ENCODE measurements around the gene TTC32. TPM values are rescaled to one million over a fixed set of nuclear protein-coding genes. Genes with fewer than 3 reads are reported as not detected.
"Not testable (repeated sequence)": the region's sequence is repeated elsewhere in the genome, so short reads cannot be mapped to it uniquely, and the experiment has no call there.

TTC32 gene
- polyA plus RNA-seq, 1 donor, result 37.3 TPM

GRCh38 chr2:19900931-19901441 is 797 bp downstream of the TTC32 start:
- DNase-seq, result peak; percentile 34

- DNase-seq, result peak; percentile 40
These were observed 1.5 kb downstream of the TTC32 start for GRCh38 chr2:19899985-19900930.

- DNase-seq, result no peak
These were observed 3.0 kb downstream of the TTC32 start for GRCh38 chr2:19898592-19899329.

GRCh38 chr2:19897623-19898245 is 4.0 kb downstream of the TTC32 start:
- DNase-seq, result no peak

- no peak for DNase-seq
These were observed 6.2 kb downstream of the TTC32 start for GRCh38 chr2:19895535-19895934.

GRCh38 chr2:19894134-19894792 is 7.5 kb downstream of the TTC32 start:
- no peak for DNase-seq

GRCh38 chr2:19893520-19894133 is 8.2 kb downstream of the TTC32 start:
- no peak for DNase-seq

GRCh38 chr2:19891971-19892370 is 9.8 kb downstream of the TTC32 start:
- not testable (repeated sequence) for DNase-seq

- DNase-seq, result no peak
These were observed 11.7 kb downstream of the TTC32 start for GRCh38 chr2:19890104-19890503.

- no peak for DNase-seq
These were observed 13.0 kb downstream of the TTC32 start for GRCh38 chr2:19888831-19889230.

GRCh38 chr2:19887510-19887909 is 14.3 kb downstream of the TTC32 start:
- no peak for DNase-seq

- DNase-seq, result no peak
These were observed 15.5 kb downstream of the TTC32 start for GRCh38 chr2:19886261-19886660.

- DNase-seq, result no peak
These were observed 16.0 kb downstream of the TTC32 start for GRCh38 chr2:19885791-19886190.

- no peak for DNase-seq
These were observed 17.6 kb downstream of the TTC32 start for GRCh38 chr2:19883971-19884720.

- no peak for DNase-seq
These were observed 18.3 kb downstream of the TTC32 start for GRCh38 chr2:19883486-19883885.

- no peak for DNase-seq
These were observed 19.5 kb downstream of the TTC32 start for GRCh38 chr2:19882286-19882685.

- no peak for DNase-seq
These were observed 19.9 kb downstream of the TTC32 start for GRCh38 chr2:19881908-19882265.

GRCh38 chr2:19881221-19881907 is 20.4 kb downstream of the TTC32 start:
- no peak for DNase-seq

GRCh38 chr2:19880191-19880590 is 21.6 kb downstream of the TTC32 start:
- DNase-seq, result not testable (repeated sequence)

GRCh38 chr2:19879120-19879519 is 22.7 kb downstream of the TTC32 start:
- DNase-seq, result no peak

All from left kidney (tissue), 2 donors.